Hepatocyte (in vitro differentiated cells): ENCODE measurements around the gene COMMD3.

Experiments used
- EZH2 ChIP-seq: fragments of 200-600 bp; sonication (generic); IDR thresholded peaks from 2 replicates; pipeline ENCODE4 v1.6.1; 2016; ENCODE audit warnings: antibody characterized with exemption, mild to moderate bottlenecking, borderline replicate concordance
- EZH2phosphoT487 ChIP-seq: fragments of 200-600 bp; sonication (generic); IDR thresholded peaks from one replicate; pipeline ENCODE4 v1.6.1; 2018; ENCODE audit warnings: antibody characterized with exemption, mild to moderate bottlenecking, low read depth, moderate library complexity; ENCODE audit not compliant: unreplicated experiment, severe bottlenecking
- TF ChIP-seq, protein P1 (sequence below): fragments of 200-600 bp; sonication (generic); IDR thresholded peaks from 2 replicates; pipeline ENCODE4 v1.5.1; 2016; ENCODE audit warnings: antibody characterized with exemption, mild to moderate bottlenecking; ENCODE audit not compliant: poor library complexity

DNA sequence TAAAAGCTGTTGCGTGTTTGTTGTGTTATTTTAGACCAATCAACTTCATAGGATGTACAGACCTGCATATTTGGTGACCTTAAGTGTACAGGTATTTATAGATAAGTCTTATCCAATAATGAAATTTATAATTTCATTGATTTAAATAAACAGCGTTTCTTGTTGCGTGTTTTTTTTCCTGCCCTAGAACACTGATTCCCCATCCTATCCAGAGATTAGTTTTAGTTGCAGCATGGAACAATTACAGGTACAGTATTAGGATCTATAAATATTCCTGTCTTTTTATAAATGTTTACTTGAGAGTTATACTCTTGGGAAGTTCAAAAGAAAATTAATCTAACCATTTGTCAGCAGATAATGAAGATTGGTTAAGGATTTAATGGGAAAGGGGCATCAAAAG, 2.6 kb downstream of the COMMD3 start:
- TF ChIP-seq, protein P1, sequence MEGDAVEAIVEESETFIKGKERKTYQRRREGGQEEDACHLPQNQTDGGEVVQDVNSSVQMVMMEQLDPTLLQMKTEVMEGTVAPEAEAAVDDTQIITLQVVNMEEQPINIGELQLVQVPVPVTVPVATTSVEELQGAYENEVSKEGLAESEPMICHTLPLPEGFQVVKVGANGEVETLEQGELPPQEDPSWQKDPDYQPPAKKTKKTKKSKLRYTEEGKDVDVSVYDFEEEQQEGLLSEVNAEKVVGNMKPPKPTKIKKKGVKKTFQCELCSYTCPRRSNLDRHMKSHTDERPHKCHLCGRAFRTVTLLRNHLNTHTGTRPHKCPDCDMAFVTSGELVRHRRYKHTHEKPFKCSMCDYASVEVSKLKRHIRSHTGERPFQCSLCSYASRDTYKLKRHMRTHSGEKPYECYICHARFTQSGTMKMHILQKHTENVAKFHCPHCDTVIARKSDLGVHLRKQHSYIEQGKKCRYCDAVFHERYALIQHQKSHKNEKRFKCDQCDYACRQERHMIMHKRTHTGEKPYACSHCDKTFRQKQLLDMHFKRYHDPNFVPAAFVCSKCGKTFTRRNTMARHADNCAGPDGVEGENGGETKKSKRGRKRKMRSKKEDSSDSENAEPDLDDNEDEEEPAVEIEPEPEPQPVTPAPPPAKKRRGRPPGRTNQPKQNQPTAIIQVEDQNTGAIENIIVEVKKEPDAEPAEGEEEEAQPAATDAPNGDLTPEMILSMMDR, result no peak
- TF ChIP-seq EZH2 (no peak), EZH2phosphoT487 (no peak)
